Activated T-cell treated with anti-CD3 and anti-CD28 coated beads, Interleukin-2, amount 50 U/mL, for 24 hours (primary cell): Measurements from ENCODE around the gene KRT16.
"Not testable (repeated sequence)": the region's sequence is repeated elsewhere in the genome, so short reads cannot be mapped to it uniquely, and the experiment has no call there.

Source experiments
- DNase-seq: peaks from one replicate; pipeline ENCODE4 v3.0.0-alpha.2; 2020
- H3K27ac Mint-ChIP-seq: 2 replicates; pipeline ENCODE4 v1.8.0; 2020; ENCODE audit warnings: mild to moderate bottlenecking, mixed read lengths
- H3K27me3 Mint-ChIP-seq: 2 replicates; pipeline ENCODE4 v1.8.0; 2020; ENCODE audit warnings: mixed read lengths
- H3K36me3 Mint-ChIP-seq: 2 replicates; pipeline ENCODE4 v1.8.0; 2020; ENCODE audit warnings: low read depth, mixed read lengths
- H3K4me1 Mint-ChIP-seq: 2 replicates; pipeline ENCODE4 v1.8.0; 2020; ENCODE audit warnings: low read depth, mixed read lengths
- H3K4me3 Mint-ChIP-seq: 2 replicates; pipeline ENCODE4 v1.8.0; 2020; ENCODE audit warnings: mild to moderate bottlenecking, moderate library complexity, mixed read lengths
- H3K9me3 Mint-ChIP-seq: 2 replicates; pipeline ENCODE4 v1.8.0; 2020; ENCODE audit warnings: mixed read lengths

KRT16 gene

DNA sequence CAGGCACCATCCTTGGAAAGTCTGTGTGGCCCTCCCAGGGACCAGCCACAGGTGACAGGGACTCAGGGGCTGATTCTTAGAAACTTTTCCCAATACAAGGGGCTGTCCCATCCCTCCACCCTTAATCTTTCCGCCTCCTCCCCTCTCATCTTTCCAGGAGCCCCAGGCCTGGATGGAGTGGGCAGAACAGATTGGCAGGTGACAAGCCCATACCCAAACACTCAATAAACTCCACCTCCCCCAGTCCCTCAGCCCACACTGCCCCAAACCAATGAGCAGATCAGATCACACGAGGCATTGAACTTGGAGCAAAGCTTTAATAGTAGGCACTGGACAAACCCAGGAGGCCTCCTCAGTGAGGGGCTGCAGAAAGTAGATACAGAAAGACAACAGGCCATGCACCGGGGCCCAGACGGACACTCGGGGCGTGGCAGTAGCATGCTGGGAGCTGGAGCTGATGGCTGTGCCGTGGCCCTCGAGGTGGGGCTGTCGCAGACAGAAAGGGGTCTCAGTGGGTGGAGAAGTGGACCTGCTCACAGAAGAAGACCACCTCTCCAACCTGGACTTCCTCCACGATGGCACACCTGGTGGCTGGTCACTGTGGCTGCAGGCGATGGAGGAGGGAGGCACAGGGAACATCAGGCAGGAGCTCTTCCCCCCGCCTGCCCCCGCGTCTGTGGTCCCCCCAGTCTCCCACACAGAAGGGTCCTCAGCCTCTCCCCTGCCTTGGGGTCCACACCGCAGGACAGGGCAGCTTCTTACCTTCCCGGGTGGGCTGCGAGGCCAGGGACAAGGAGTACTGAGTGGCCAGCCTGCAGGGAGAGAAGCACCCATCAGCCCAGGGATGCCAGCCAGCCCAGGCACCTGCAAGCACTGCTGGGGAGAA, 13.7 kb upstream of the KRT16 start:
- not testable (repeated sequence) for H3K4me1 Mint-ChIP-seq, H3K4me3 Mint-ChIP-seq, DNase-seq, H3K9me3 Mint-ChIP-seq, H3K36me3 Mint-ChIP-seq, H3K27me3 Mint-ChIP-seq, H3K27ac Mint-ChIP-seq

DNA sequence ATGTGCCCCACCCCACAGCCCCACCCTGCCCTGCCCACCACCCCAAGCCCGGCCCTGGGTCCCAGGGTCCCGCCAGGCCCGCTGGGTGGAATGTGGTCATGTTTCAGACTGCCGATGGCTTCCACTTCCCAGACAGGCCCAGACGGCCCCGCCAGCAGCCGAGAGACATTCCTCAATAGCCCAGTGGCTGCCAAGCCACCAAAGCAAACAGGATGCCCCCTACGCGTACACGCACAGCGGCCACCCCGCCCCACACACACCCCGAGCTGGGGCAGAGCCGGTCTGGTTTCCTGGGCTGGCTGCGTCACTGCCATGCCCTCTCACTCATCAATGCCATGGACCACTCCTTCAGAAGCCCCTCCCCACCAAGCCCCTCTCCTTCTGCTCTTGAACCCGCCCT, 13.0 kb upstream of the KRT16 start:
- Mint-ChIP-seq H3K9me3 (no peaks in the 10 kb centered on the region), H3K36me3 (no peaks in the 10 kb centered on the region), H3K4me1 (no peaks in the 10 kb centered on the region), H3K27me3 (no peaks in the 10 kb centered on the region), H3K27ac (no peak overlapping the region), H3K4me3 (no peak overlapping the region)
- DNase-seq: no peak

DNA sequence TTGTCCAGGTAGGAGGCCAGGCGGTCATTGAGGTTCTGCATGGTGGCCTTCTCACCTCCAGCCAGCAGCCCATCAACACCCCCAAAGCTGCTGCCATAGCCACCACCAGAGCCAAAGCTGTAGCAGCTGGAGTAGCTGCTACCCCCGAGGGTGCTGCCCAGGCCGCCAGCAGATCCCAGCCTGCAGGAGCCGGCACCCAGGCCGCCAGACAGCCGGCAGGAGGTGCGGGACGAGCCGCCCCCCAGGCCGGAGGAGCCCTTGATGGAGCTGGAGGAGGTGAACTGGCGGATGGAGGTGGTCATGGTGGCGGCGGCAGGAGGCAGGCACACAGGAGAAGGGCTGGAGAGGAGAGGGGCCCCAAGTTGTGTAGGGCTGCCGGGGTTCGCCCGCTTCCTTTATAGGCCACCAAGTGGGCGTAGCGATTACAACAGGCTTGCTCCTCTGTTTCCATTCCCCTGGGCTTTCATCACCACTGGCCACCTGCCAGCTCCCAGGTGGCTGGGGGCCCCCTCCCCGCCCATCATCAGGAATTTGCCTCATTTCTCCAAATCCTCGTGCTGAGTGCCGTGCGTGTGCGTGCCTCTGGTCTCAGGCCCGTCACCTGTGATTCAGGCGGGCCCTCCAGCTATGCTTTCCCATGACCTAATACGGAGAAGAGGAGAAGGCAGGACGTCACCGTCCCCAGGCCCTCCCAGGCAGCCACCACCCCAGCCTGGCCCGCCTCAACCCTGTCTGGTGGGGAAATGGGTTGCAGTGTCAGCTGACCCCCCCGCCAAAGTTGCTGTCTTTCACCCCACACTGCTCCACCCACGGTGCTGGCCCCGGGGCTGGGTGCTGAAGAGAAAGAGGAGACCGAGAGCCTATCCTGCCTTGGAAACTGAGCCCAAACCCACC, 11.9 kb upstream of the KRT16 start, which contains the start of gene KRT17:
TSS of gene KRT17 (minus strand) at position 368 of the 894 bp plus-strand sequence. CDS start at position 302, 66 bp downstream.
- Mint-ChIP-seq H3K27ac (no peak within 1 kb of the TSS), H3K27me3 (no peaks in the 10 kb centered on the region)

DNA sequence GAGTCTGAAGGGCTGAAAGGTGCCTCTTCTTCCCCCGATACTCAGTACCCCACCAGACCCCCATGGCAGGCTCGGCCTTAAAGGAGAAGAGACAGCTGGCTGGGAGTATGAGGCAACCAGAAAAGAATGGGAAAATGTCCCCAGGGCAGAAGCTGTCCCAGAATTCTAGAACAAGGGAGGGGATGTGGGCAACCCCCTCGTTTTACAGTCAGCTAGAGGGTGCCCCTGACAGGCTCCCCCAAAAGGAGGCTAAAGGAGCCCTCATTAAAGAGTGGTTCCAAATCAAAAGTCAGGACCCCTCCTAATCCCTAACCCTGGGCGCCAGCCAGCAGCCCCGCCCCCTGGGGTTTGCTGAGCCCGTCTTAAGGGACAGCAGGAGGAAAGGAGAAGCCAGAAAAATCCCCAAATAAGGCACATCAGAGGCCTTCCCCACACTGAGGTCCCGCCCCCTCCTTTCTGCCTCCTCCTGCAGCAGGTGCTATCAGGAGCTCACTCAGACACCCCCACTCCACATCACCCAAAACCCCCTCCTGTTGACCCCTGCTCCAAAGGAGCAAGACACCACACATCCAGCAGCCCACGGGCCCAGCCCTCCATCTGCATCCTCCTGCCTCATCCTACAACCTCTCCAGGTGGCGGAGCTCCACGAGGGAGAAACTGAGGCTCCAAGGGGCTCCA, 10.8 kb upstream of the KRT16 start:
- not testable (repeated sequence) for H3K27ac Mint-ChIP-seq, H3K27me3 Mint-ChIP-seq, H3K36me3 Mint-ChIP-seq, H3K4me1 Mint-ChIP-seq, H3K9me3 Mint-ChIP-seq, H3K4me3 Mint-ChIP-seq, DNase-seq

More for the DNA sequence above, 11.9 kb upstream of the KRT16 start, which contains the start of gene KRT17:
- no peak within 1 kb of the TSS for H3K4me3 Mint-ChIP-seq
- H3K36me3 Mint-ChIP-seq: no peaks in the 10 kb centered on the region
- no peaks in the 10 kb centered on the region for H3K4me1 Mint-ChIP-seq
- DNase-seq: no peak
- H3K9me3 Mint-ChIP-seq: no peaks in the 10 kb centered on the region

DNA sequence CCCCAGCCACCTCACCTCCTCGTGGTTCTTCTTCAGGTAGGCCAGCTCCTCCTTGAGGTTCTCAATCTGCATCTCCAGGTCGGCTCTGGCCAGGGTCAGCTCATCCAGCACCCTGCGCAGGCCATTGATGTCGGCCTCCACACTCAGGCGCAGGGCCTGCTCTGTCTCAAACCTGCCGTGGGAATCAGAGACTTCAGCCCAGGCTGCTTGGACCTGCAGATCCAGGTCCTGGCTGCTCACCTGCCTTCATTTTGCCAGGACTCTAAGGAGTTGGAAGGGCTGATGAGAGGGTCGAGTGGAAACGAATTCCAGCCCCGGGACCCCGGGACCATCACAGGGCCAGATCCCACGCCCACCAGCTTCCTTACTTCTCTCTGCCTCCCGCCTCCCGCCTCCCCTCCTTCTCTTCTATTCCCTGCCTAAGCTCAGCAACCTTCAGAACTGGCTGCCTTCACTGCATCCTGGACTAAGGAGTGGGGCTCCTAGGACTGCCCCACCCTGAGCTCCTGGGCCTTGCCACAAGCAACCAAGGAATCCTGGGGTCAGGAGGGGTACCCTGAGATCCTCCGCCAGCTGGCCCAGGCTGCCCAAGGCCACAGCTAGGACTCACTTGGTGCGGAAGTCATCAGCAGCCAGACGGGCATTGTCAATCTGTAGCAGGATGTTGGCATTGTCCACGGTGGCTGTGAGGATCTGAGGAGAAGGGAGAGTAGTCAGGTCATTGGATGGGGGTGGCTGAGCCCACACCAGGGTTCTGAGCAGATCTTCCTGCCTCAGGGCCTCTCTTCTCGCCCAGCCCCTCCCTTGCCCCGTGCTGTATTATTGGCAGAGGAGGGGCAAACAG, 10.0 kb upstream of the KRT16 start:
- not testable (repeated sequence) for H3K27ac Mint-ChIP-seq, H3K4me1 Mint-ChIP-seq, DNase-seq, H3K36me3 Mint-ChIP-seq, H3K4me3 Mint-ChIP-seq, H3K9me3 Mint-ChIP-seq, H3K27me3 Mint-ChIP-seq

DNA sequence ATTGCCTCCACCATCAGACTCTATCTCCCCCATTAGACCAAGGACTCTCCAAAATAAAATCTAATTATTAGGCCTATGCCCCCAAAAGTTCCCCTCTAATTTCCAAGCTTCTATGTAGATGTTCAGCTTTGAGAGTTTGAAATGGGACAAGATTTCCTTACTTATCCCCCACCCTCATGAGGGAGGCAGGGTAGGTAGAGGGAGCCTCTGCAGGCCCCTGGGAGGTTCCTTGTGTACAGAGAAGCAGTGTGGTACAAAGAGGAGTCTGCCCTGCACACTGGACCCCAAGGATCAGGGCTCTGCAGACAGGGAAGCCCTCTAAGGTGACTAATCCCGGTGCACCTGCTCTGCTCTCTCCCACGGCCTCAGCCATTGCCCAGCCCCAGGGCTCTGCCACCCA, 9.3 kb upstream of the KRT16 start:
- Mint-ChIP-seq H3K36me3 (no peaks in the 10 kb centered on the region), H3K4me1 (no peaks in the 10 kb centered on the region), H3K9me3 (no peaks in the 10 kb centered on the region), H3K4me3 (no peak overlapping the region), H3K27me3 (no peaks in the 10 kb centered on the region), H3K27ac (no peak overlapping the region)
- DNase-seq: no peak

DNA sequence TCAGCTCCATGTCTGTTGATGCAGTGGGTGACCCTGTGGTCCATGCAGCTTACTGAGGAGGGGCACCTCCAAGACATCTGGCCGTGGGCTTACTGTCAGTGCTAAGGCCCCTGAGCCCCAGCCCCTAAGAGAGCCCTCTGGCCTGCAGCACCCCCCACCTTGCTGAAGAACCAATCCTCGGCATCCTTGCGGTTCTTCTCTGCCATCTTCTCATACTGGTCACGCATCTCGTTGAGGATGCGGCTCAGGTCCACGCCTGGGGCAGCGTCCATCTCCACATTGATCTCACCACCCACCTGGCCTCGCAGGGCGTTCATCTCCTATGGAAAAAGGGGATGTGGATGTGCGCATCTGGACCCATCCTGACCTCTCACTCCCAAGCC, 8.9 kb upstream of the KRT16 start:
- H3K36me3 Mint-ChIP-seq, H3K4me1 Mint-ChIP-seq, H3K27me3 Mint-ChIP-seq, DNase-seq, H3K4me3 Mint-ChIP-seq, H3K27ac Mint-ChIP-seq, H3K9me3 Mint-ChIP-seq: not testable (repeated sequence)

DNA sequence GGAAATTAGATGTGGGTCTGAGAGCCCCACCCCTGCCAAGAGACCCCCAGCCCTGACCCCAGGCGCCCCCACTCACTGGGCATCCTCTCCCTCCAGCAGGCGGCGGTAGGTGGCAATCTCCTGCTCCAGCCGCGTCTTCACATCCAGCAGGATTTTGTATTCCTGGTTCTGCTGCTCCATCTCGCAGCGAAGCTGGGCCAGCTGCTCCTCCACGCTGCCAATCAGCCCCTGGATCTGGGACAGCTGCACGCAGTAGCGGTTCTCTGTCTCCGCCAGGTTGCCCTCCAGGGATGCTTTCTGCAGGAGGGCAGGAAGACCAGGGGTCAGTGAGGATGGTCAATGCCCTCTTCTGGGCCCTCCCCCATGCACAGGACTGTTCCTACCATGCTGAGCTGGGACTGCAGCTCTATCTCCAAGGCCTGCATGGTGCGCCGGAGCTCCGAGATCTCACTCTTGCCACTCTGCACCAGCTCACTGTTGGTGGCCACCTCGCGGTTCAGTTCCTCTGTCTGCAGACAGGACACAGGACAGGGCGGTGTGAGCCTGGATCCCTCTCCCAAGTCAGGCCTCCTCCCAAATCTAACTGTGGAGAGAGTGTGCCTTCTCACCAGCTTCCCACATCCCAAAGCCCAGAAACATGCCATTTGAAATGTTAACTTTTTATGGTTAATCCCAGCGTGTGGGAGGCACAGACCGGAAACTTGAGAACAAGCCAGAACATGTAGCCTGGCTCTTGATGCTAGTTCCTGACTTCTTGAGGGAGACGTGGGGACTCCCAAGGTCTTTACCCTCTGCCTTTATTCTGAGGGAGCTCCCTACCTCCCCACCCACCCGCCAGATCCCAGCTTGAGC, 8.2 kb upstream of the KRT16 start:
- Mint-ChIP-seq H3K36me3 (no peaks in the 10 kb centered on the region), H3K27me3 (no peaks in the 10 kb centered on the region)
- DNase-seq: no peak

DNA sequence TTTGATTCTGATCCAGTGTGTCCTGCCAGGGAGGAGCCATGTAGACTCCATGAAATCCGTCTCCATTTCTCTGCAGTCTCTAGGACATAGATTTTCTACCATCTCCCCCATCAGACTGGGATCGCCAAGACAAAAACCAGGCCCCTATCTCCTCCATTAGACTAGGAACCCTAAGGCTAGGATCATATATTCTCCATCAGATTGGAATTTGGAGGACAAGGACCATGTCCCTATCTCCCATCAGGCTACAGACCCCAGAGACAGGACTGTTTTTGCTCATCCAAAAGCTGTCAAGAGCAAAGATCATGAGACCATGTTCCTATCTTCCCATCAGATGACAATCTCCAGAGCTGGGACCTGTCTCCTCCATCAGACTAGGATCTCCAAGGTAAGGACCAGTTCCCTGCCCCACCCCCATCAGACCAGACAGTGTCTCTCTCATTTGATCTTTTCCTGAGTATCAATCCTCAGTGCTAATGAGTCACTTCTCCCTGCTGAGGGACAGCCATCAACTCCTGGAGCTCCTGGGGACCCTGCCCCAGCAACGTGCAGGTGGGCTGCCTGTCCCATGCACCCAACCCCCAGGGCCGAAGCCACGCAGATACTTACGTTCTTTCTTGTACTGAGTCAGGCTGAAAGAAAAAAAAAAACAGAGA, 7.5 kb upstream of the KRT16 start:
- not testable (repeated sequence) for H3K4me1 Mint-ChIP-seq, H3K9me3 Mint-ChIP-seq, H3K36me3 Mint-ChIP-seq, H3K4me3 Mint-ChIP-seq, H3K27me3 Mint-ChIP-seq, DNase-seq, H3K27ac Mint-ChIP-seq

More for the DNA sequence above, 8.2 kb upstream of the KRT16 start:
- Mint-ChIP-seq H3K9me3 (no peaks in the 10 kb centered on the region), H3K27ac (no peak overlapping the region), H3K4me3 (no peak overlapping the region), H3K4me1 (no peaks in the 10 kb centered on the region)

- Mint-ChIP-seq H3K36me3 (no peaks in the 10 kb centered on the region), H3K27me3 (peaks cover 7% of the 10 kb centered on the region), H3K4me3 (no peak overlapping the region), H3K9me3 (no peaks in the 10 kb centered on the region), H3K4me1 (no peaks in the 10 kb centered on the region), H3K27ac (no peak overlapping the region)
- no peak for DNase-seq
Observed at GRCh38 chr17:41619036-41619926, 6.7 kb upstream of the KRT16 start.

DNA sequence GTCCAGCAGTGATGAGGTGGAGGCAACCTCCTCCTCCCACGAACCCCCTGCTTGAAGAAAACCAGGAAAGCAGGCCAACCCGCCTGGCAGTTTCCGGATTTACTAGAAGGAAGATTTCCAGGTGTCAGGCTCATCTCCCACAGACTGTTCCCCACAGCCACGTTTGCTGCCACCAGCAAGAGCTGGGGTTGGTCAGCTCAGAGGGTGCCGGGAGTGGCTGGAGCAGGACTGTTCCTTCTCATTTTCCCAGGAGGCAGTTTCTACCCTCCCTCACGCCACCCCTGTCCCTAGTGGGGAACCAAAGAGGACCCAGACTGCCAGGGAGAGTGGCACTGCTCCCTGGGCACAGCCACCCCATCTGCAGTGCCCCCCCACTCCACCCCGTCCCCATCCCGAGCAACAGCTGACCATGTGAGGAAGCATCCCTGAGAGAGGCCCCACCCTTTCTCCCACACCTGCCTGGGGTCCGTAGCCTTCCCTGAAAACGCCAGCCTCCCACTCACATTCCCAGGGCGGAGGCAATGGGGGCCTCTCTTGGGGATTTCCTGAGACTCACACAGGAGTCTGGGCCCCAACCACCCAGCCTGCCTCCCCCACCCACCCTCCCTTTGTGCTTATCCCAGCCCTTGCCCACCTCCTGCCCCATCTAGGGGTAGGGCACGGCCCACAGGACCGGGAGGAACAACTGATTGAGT, 5.9 kb upstream of the KRT16 start:
- no peaks in the 10 kb centered on the region for H3K4me1 Mint-ChIP-seq
- no peak overlapping the region for H3K4me3 Mint-ChIP-seq
- no peak for DNase-seq
- H3K36me3 Mint-ChIP-seq: no peaks in the 10 kb centered on the region
- no peaks in the 10 kb centered on the region for H3K9me3 Mint-ChIP-seq
- H3K27me3 Mint-ChIP-seq: peaks cover 7% of the 10 kb centered on the region
- no peak overlapping the region for H3K27ac Mint-ChIP-seq

GRCh38 chr17:41617698-41618097, 5.1 kb upstream of the KRT16 start:
- H3K4me3 Mint-ChIP-seq: no peak overlapping the region
- H3K4me1 Mint-ChIP-seq: no peaks in the 10 kb centered on the region
- DNase-seq: no peak
- no peaks in the 10 kb centered on the region for H3K36me3 Mint-ChIP-seq
- H3K27ac Mint-ChIP-seq: no peak overlapping the region
- H3K27me3 Mint-ChIP-seq: peaks cover 7% of the 10 kb centered on the region
- H3K9me3 Mint-ChIP-seq: no peaks in the 10 kb centered on the region
